G401.6 (cell line): ENCODE data around the gene TARS1.
"Not testable (repeated sequence)": the region's sequence is repeated elsewhere in the genome, so short reads cannot be mapped to it uniquely, and the experiment has no call there.

Experiments
- FAIRE-seq: peaks from 2 replicates; lab custom pipeline; 2012; peaks lifted over from hg19 to GRCh38; lab: Jason Lieb, UNC

The TARS1 gene

GRCh38 chr5:33488558-33489355, 48.0 kb downstream of the TARS1 start:
- no peak for FAIRE-seq

- FAIRE-seq = no peak
Observed at GRCh38 chr5:33489481-33490067, 48.8 kb downstream of the TARS1 start.

- no peak for FAIRE-seq
Observed at GRCh38 chr5:33490071-33490665, 49.4 kb downstream of the TARS1 start.

- no peak for FAIRE-seq
Observed at GRCh38 chr5:33491941-33492340, 51.2 kb downstream of the TARS1 start.

- FAIRE-seq = no peak
Observed at GRCh38 chr5:33494466-33494865, 53.7 kb downstream of the TARS1 start.

GRCh38 chr5:33501260-33501659, 60.5 kb downstream of the TARS1 start:
- no peak for FAIRE-seq

- FAIRE-seq = no peak
Observed at GRCh38 chr5:33501899-33502298, 61.1 kb downstream of the TARS1 start.

GRCh38 chr5:33504570-33504969, 63.8 kb downstream of the TARS1 start:
- no peak for FAIRE-seq

- FAIRE-seq = no peak
Observed at GRCh38 chr5:33507426-33507825, 66.7 kb downstream of the TARS1 start.

GRCh38 chr5:33509036-33509435, 68.3 kb downstream of the TARS1 start:
- no peak for FAIRE-seq

- no peak for FAIRE-seq
Observed at GRCh38 chr5:33513462-33514185, 72.9 kb downstream of the TARS1 start.

- not testable (repeated sequence) for FAIRE-seq
Observed at GRCh38 chr5:33515366-33515765, 74.6 kb downstream of the TARS1 start.

GRCh38 chr5:33516421-33516820, 75.7 kb downstream of the TARS1 start:
- no peak for FAIRE-seq
